Activated naive CD4-positive, alpha-beta T cell treated with Interleukin-2 at 50 U/mL for 16 hours (primary cell): ENCODE results near the gene TMEM135.
"Not testable (repeated sequence)": the region's sequence is repeated elsewhere in the genome, so short reads cannot be mapped to it uniquely, and the experiment has no call there.

Source experiments
- DNase-seq: peaks from one replicate; pipeline ENCODE4 v3.0.0-alpha.2; 2020

The TMEM135 gene

GRCh38 chr11:87081358-87081757 lies 43.6 kb downstream of the TMEM135 start:
- DNase-seq = no peak

- DNase-seq = no peak
These were observed 44.9 kb downstream of the TMEM135 start for GRCh38 chr11:87082590-87082989.

GRCh38 chr11:87083029-87083428 lies 45.3 kb downstream of the TMEM135 start:
- DNase-seq = no peak

- no peak for DNase-seq
These were observed 54.4 kb downstream of the TMEM135 start for GRCh38 chr11:87092159-87092558.

GRCh38 chr11:87092567-87092966 lies 54.8 kb downstream of the TMEM135 start:
- DNase-seq = no peak

GRCh38 chr11:87097582-87097981 lies 59.8 kb downstream of the TMEM135 start:
- peak; percentile 32 for DNase-seq

GRCh38 chr11:87101956-87102580 lies 64.3 kb downstream of the TMEM135 start:
- DNase-seq = no peak

- DNase-seq = not testable (repeated sequence)
These were observed 68.1 kb downstream of the TMEM135 start for GRCh38 chr11:87105826-87106225.

- DNase-seq = not testable (repeated sequence)
These were observed 69.6 kb downstream of the TMEM135 start for GRCh38 chr11:87107379-87107778.

- DNase-seq = no peak
These were observed 72.9 kb downstream of the TMEM135 start for GRCh38 chr11:87110443-87111131.

GRCh38 chr11:87114093-87114492 lies 76.4 kb downstream of the TMEM135 start:
- no peak for DNase-seq

GRCh38 chr11:87116185-87116584 lies 78.5 kb downstream of the TMEM135 start:
- DNase-seq = no peak

GRCh38 chr11:87120937-87121336 lies 83.2 kb downstream of the TMEM135 start:
- DNase-seq = no peak

- DNase-seq = no peak
These were observed 85.1 kb downstream of the TMEM135 start for GRCh38 chr11:87122852-87123251.

- no peak for DNase-seq
These were observed 87.5 kb downstream of the TMEM135 start for GRCh38 chr11:87125257-87125656.

GRCh38 chr11:87127101-87127500 lies 89.4 kb downstream of the TMEM135 start:
- DNase-seq = no peak

- no peak for DNase-seq
These were observed 90.6 kb downstream of the TMEM135 start for GRCh38 chr11:87128372-87128771.

- DNase-seq = no peak
These were observed 96.9 kb downstream of the TMEM135 start for GRCh38 chr11:87134524-87135106.

- no peak for DNase-seq
These were observed 98.5 kb downstream of the TMEM135 start for GRCh38 chr11:87136236-87136635.

GRCh38 chr11:87137711-87138110 lies 100.0 kb downstream of the TMEM135 start:
- DNase-seq = no peak

- DNase-seq = no peak
These were observed 101.7 kb downstream of the TMEM135 start for GRCh38 chr11:87139475-87139874.

GRCh38 chr11:87141322-87141721 lies 103.6 kb downstream of the TMEM135 start:
- DNase-seq = no peak

- DNase-seq = no peak
These were observed 104.3 kb downstream of the TMEM135 start for GRCh38 chr11:87141980-87142514.

GRCh38 chr11:87142594-87142993 lies 104.9 kb downstream of the TMEM135 start:
- no peak for DNase-seq
